Activated CD4-positive, CD25-positive, alpha-beta regulatory T cell treated with anti-CD3 and anti-CD28 coated beads, Interleukin-2, amount 50 U/mL, for 24 hours (primary cell): Measurements from ENCODE around the gene PHACTR1.
"Not testable (repeated sequence)": the region's sequence is repeated elsewhere in the genome, so short reads cannot be mapped to it uniquely, and the experiment has no call there.

Source experiments
- ATAC-seq, 2 donors: fragments of 150-1000 bp; cut with Tn5 transposase; one replicate each; pipeline ENCODE4 v1.10.0; 2021; ENCODE audit warnings: mild to moderate bottlenecking in 1 of 2, moderate library complexity in 1 of 2

PHACTR1 gene

GRCh38 chr6:12716298-12716916, at the start of gene PHACTR1:
Gene PHACTR1 (plus strand): TSS chr6:12716767.
- no peak for ATAC-seq

- ATAC-seq = no peak
Observed at GRCh38 chr6:12666886-12667285, 49.7 kb upstream of the PHACTR1 start.

GRCh38 chr6:12675931-12676330, 40.6 kb upstream of the PHACTR1 start:
- no peak for ATAC-seq

- ATAC-seq = no peak
Observed at GRCh38 chr6:12679341-12679740, 37.2 kb upstream of the PHACTR1 start.

- ATAC-seq = no peak
Observed at GRCh38 chr6:12693122-12693521, 23.4 kb upstream of the PHACTR1 start.

- ATAC-seq = no peak
Observed at GRCh38 chr6:12698298-12698697, 18.3 kb upstream of the PHACTR1 start.

- ATAC-seq = no peak
Observed at GRCh38 chr6:12704946-12705345, 11.6 kb upstream of the PHACTR1 start.

- no peak for ATAC-seq
Observed at GRCh38 chr6:12709116-12709515, 7.5 kb upstream of the PHACTR1 start.

GRCh38 chr6:12709556-12710232, 6.9 kb upstream of the PHACTR1 start:
- ATAC-seq = no peak

- ATAC-seq = no peak
Observed at GRCh38 chr6:12710921-12711320, 5.6 kb upstream of the PHACTR1 start.

- ATAC-seq = no peak
Observed at GRCh38 chr6:12714022-12714421, 2.5 kb upstream of the PHACTR1 start.

GRCh38 chr6:12715437-12715836, 1.1 kb upstream of the PHACTR1 start:
- no peak for ATAC-seq

- ATAC-seq = no peak
Observed at GRCh38 chr6:12717356-12717755, 789 bp downstream of the PHACTR1 start.

GRCh38 chr6:12718015-12718414, 1.4 kb downstream of the PHACTR1 start:
- ATAC-seq = no peak

- ATAC-seq = no peak
Observed at GRCh38 chr6:12719017-12719416, 2.5 kb downstream of the PHACTR1 start.

- no peak for ATAC-seq
Observed at GRCh38 chr6:12720310-12720709, 3.7 kb downstream of the PHACTR1 start.

GRCh38 chr6:12725263-12725662, 8.7 kb downstream of the PHACTR1 start:
- ATAC-seq = no peak

GRCh38 chr6:12729467-12729866, 12.9 kb downstream of the PHACTR1 start:
- ATAC-seq = no peak

GRCh38 chr6:12730809-12731208, 14.2 kb downstream of the PHACTR1 start:
- ATAC-seq = not testable (repeated sequence)

GRCh38 chr6:12733876-12734275, 17.3 kb downstream of the PHACTR1 start:
- ATAC-seq = no peak

GRCh38 chr6:12735786-12736185, 19.2 kb downstream of the PHACTR1 start:
- no peak for ATAC-seq

GRCh38 chr6:12748411-12748810, 31.8 kb downstream of the PHACTR1 start:
- no peak for ATAC-seq

- no peak for ATAC-seq
Observed at GRCh38 chr6:12748815-12749521, 32.4 kb downstream of the PHACTR1 start.
